A549 (cell line): ENCODE measurements around the gene UHRF1. TPM values are rescaled to one million over a fixed set of nuclear protein-coding genes. Genes with fewer than 3 reads are reported as not detected.

Source experiments
- ATAC-seq, 2 experiments: fragments of 200-7000 bp in 1 of 2; fragments of >200 bp in 1 of 2; cut with Nextera tagmentation in 1 of 2; cut with Tn5 transposase in 1 of 2; 3 replicates each; pipeline versions ENCODE4 v1.8.0 to v1.9.1; 2018 to 2020; ENCODE audit warnings: mild to moderate bottlenecking in 1 of 2, moderate library complexity in 1 of 2
- CTCF ChIA-PET: fragments of 300-600 bp; sonication (Branson Sonifier 250); formaldehyde crosslinking; extraction: SDS; loops from one replicate; lab custom pipeline; 2021; ENCODE audit warnings: antibody characterized with exemption, inconsistent platforms; lab: Yijun Ruan, JAX
- POLR2A ChIA-PET: fragments of 350-600 bp; formaldehyde crosslinking; extraction: SDS; loops from one replicate; lab custom pipeline; 2021; ENCODE audit warnings: antibody characterized with exemption, inconsistent platforms; lab: Yijun Ruan, JAX
- DNase-seq, 2 experiments: peaks; one replicate each; pipeline versions ENCODE4 v3.0.0 to v3.0.0-alpha.2; 2011 to 2016; ENCODE audit warnings: low read depth in 1 of 2, low spot score in 1 of 2
- FAIRE-seq: peaks from 2 replicates; lab custom pipeline; 2011; peaks lifted over from hg19 to GRCh38; lab: Jason Lieb, UNC
- H3K27ac ChIP-seq, 2 experiments: fragments of >200 bp; sonication (Bioruptor Twin); formaldehyde crosslinking; 3 replicates each; pipeline ENCODE4 v1.5.1; 2016 to 2017
- H3K4me1 ChIP-seq: fragments of >200 bp; sonication (Bioruptor Twin); formaldehyde crosslinking; 3 replicates; pipeline ENCODE4 v1.6.1; 2016
- H3K4me2 ChIP-seq: fragments of >200 bp; sonication (Bioruptor Twin); formaldehyde crosslinking; 3 replicates; pipeline ENCODE4 v1.6.1; 2016
- H3K4me3 ChIP-seq: fragments of >200 bp; sonication (Bioruptor Twin); formaldehyde crosslinking; 3 replicates; pipeline ENCODE4 v1.5.1; 2016
- H3K9me3 ChIP-seq: fragments of >200 bp; sonication (Bioruptor Twin); formaldehyde crosslinking; 3 replicates; pipeline ENCODE4 v1.6.1; 2016
- BHLHE40 ChIP-seq: IDR thresholded peaks from 2 replicates; pipeline ENCODE4 v1.6.1; 2012; ENCODE audit warnings: low read depth, low read length, inconsistent platforms
- CBX8 ChIP-seq: fragments of 200-600 bp; sonication (generic); IDR thresholded peaks from 2 replicates; pipeline ENCODE4 v1.6.1; 2016
- CHD4 ChIP-seq: fragments of 200-600 bp; sonication (generic); IDR thresholded peaks from 2 replicates; pipeline ENCODE4 v1.6.1; 2016; ENCODE audit warnings: antibody characterized with exemption, mild to moderate bottlenecking, borderline replicate concordance
- EHF ChIP-seq: fragments of 250-450 bp; sonication (Bioruptor Pico); IDR thresholded peaks from 2 replicates; pipeline ENCODE4 v1.5.0; 2020; ENCODE audit warnings: mild to moderate bottlenecking
- EP300 ChIP-seq, 2 experiments: fragments of >200 bp; sonication (Bioruptor Twin); formaldehyde crosslinking; IDR thresholded peaks; 2 replicates in 1 of 2; 3 replicates in 1 of 2; pipeline ENCODE4 v1.6.1; 2016 to 2017
- KDM1A ChIP-seq: fragments of 200-600 bp; sonication (generic); IDR thresholded peaks from 2 replicates; pipeline ENCODE4 v1.6.1; 2016; ENCODE audit warnings: low read depth, mild to moderate bottlenecking
- KDM5A ChIP-seq: fragments of 200-600 bp; sonication (generic); IDR thresholded peaks from 2 replicates; pipeline ENCODE4 v1.6.1; 2016; ENCODE audit warnings: antibody characterized with exemption, mild to moderate bottlenecking
- NPAS2 ChIP-seq: fragments of 250-450 bp; sonication (Bioruptor Pico); IDR thresholded peaks from 2 replicates; pipeline ENCODE4 v1.8.0; 2022; ENCODE audit warnings: mild to moderate bottlenecking, moderate library complexity, borderline replicate concordance
- RAD21 ChIP-seq, 2 experiments: fragments of >200 bp in 1 of 2; sonication (Bioruptor Twin) in 1 of 2; formaldehyde crosslinking in 1 of 2; IDR thresholded peaks in 1 of 2; conservative IDR thresholded peaks in 1 of 2; 2 replicates in 1 of 2; 3 replicates in 1 of 2; pipeline ENCODE4 v1.6.1; 2012 to 2018; ENCODE audit warnings: inconsistent platforms in 1 of 2
- RCOR1 ChIP-seq: fragments of 150-350 bp; IDR thresholded peaks from 2 replicates; pipeline ENCODE4 v1.6.1; 2014; ENCODE audit warnings: antibody characterized with exemption, low read length, low read depth
- RNF2 ChIP-seq: fragments of 200-600 bp; sonication (generic); IDR thresholded peaks from 2 replicates; pipeline ENCODE4 v1.6.1; 2016; ENCODE audit warnings: low read depth, mild to moderate bottlenecking, antibody characterized with exemption, moderate library complexity, borderline replicate concordance
- SMC3 ChIP-seq: fragments of >200 bp; sonication (Bioruptor Twin); formaldehyde crosslinking; IDR thresholded peaks from 3 replicates; pipeline ENCODE4 v1.6.1; 2018; ENCODE audit warnings: inconsistent platforms
- ZC3H11A ChIP-seq: fragments of 450-650 bp; IDR thresholded peaks from 2 replicates; pipeline ENCODE4 v1.6.1; 2014; ENCODE audit warnings: antibody characterized with exemption, mild to moderate bottlenecking
- ZFP36 ChIP-seq: fragments of 450-650 bp; IDR thresholded peaks from 2 replicates; pipeline ENCODE4 v1.6.1; 2014; ENCODE audit warnings: borderline replicate concordance; ENCODE audit not compliant: partially characterized antibody
- ZSCAN20 ChIP-seq: fragments of 250-450 bp; sonication (Bioruptor Pico); IDR thresholded peaks from 2 replicates; pipeline ENCODE4 v1.8.0; 2022; ENCODE audit warnings: mild to moderate bottlenecking, moderate library complexity
- WGBS: methylation state at CpG from one replicate; pipeline ENCODE4 v1.1.6; 2017; ENCODE audit errors: missing lambda C conversion rate; 5-methylcytosine and 5-hydroxymethylcytosine counted together
- polyA plus RNA-seq, 4 experiments: library from polyadenylated mRNA; depleted of rRNA in 3 of 4; stranded (reverse); fragments of >200 nt; fragmentation: RNase III in 1 of 4; extraction: RNeasy Plus Mini Kit Qiagen cat#74134 plus additional on column Dnase treatment in 1 of 4; gene quantifications; 2 replicates in 3 of 4; 3 replicates in 1 of 4; pipeline ENCODE4 v1.2.3, GENCODE V29; 2011 to 2017
- TF ChIP-seq, protein P1 (sequence below): IDR thresholded peaks from 2 replicates; pipeline ENCODE4 v1.6.1; 2012
- TF ChIP-seq, protein P2 (sequence below): fragments of >200 bp; sonication (Bioruptor Twin); formaldehyde crosslinking; IDR thresholded peaks from 3 replicates; pipeline ENCODE4 v1.6.1; 2016
- TF ChIP-seq, protein P3 (sequence below): fragments of 450-650 bp; IDR thresholded peaks from 2 replicates; pipeline ENCODE4 v1.6.1; 2014; ENCODE audit warnings: antibody characterized with exemption
- TF ChIP-seq, protein P4 (sequence below): fragments of 250-450 bp; sonication (Bioruptor Pico); IDR thresholded peaks from 2 replicates; pipeline ENCODE4 v1.5.0; 2021; ENCODE audit warnings: mild to moderate bottlenecking, moderate library complexity, borderline replicate concordance
- TF ChIP-seq, protein P5 (sequence below): IDR thresholded peaks from 2 replicates; pipeline ENCODE4 v1.6.1; 2012; ENCODE audit warnings: low read depth, borderline replicate concordance

The UHRF1 gene
- polyA plus RNA-seq, 2 of the 4 experiments (the other 2 are of a cell fraction) = 7.2 to 52.3 TPM

DNA sequence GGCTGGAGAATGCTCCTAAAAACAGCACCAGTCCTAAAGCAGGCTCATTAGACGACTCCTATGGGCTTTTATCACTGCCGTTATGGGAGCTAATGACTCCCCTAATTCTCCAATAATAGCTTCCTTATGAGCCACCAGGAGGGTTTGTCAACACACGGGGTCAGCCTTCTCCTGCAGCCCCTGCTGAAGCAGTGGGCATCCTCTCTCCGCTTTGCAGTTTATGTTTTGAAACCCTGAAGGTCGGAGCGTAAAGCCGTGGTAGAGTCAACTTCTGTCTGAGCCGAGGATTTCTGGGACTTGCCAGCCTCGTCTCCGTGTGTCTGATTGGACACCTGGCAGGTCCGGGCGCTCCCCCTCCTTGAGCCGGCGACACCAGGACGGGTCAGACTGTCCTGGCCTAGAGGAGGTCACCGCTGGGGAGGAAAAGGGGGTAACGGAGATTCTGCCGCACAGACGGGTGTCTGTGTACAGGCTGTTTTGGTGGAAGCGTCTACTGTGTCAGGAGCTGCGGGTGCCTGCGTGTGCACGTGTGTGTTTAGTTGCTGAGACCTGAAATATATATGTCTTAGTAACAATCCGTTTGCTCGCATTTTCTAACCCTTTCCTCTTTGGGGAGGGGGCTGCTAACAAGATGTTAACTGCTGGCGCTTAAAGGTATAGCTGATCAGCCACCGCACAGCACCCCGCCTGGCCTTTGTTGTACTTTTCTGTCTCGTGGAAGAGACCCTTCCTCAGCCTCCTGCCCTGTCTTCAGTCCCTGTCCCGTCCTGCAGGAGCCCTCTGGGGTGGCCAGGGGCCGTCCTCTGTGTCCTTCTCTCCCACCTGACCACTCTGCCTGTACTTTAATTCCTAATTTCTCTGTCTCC, 61.5 kb downstream of the UHRF1 start:
- ChIA-PET CTCF (interaction anchor here (0.6 to 2.5 kb wide), 7 partner anchors 31 to 333 kb away, joined by 3 to 8 read pairs (median 4); no protein-coding TSS in a partner anchor), POLR2A (interaction anchor here (1.0 to 1.2 kb wide), 2 partner anchors 11 to 59 kb away, joined by 3 to 4 read pairs; no protein-coding TSS in a partner anchor)
- Histone ChIP-seq H3K4me2 (peak overlapping the region; percentile 100), H3K9me3 (no peaks in the 10 kb centered on the region), H3K4me1 (peaks cover 36% of the 10 kb centered on the region), H3K4me3 (peak overlapping the region; percentile 99), H3K27ac (peak overlapping the region; percentile 85 to 95; a peak in 5 of 6 replicates)
- DNase-seq = no peak
- ATAC-seq = 0 out of 6 replicates have a peak, but pooled peaks of 1 of the 2 experiments have one; percentile 0
- FAIRE-seq = no peak
- WGBS = 21% methylated on average over 22 of the region's 31 CpGs
- TF ChIP-seq, protein P1, sequence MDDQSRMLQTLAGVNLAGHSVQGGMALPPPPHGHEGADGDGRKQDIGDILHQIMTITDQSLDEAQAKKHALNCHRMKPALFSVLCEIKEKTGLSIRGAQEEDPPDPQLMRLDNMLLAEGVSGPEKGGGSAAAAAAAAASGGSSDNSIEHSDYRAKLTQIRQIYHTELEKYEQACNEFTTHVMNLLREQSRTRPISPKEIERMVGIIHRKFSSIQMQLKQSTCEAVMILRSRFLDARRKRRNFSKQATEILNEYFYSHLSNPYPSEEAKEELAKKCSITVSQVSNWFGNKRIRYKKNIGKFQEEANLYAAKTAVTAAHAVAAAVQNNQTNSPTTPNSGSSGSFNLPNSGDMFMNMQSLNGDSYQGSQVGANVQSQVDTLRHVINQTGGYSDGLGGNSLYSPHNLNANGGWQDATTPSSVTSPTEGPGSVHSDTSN = no peak
- TF ChIP-seq, protein P2, sequence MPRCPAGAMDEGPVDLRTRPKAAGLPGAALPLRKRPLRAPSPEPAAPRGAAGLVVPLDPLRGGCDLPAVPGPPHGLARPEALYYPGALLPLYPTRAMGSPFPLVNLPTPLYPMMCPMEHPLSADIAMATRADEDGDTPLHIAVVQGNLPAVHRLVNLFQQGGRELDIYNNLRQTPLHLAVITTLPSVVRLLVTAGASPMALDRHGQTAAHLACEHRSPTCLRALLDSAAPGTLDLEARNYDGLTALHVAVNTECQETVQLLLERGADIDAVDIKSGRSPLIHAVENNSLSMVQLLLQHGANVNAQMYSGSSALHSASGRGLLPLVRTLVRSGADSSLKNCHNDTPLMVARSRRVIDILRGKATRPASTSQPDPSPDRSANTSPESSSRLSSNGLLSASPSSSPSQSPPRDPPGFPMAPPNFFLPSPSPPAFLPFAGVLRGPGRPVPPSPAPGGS = no peak
- TF ChIP-seq ZC3H11A (no peak), KDM5A (no peak)

DNA sequence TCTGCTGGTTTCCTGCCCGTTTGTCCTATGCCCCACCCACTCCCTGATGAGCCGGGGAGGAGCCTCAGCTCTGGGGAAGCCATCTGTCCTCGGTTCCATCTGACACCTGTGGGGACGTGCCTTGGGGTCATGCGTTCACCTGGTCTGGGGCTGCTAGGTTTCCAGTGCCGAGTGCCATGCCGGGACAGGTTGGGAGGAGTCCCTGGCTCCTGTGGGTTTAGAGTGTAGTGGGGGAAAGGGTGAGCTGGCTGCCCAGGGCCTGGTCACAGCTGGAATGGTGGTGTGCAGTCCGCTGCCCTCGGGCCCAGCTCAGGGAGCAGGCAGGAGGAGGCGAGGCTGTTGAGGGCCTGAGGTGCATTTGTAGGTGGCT, 62.1 kb downstream of the UHRF1 start:
- ChIA-PET CTCF (interaction anchor here (0.6 to 2.5 kb wide), 5 partner anchors 44 to 175 kb away, joined by 3 to 8 read pairs (median 4); no protein-coding TSS in a partner anchor), POLR2A (no interaction called here)
- FAIRE-seq (no peak), DNase-seq (no peak), ATAC-seq (no peak)
- H3K9me3 ChIP-seq = no peaks in the 10 kb centered on the region
- H3K27ac ChIP-seq = peak overlapping the region; percentile 30 to 95; a peak in 4 of 6 replicates
- H3K4me2 ChIP-seq = peak overlapping the region; percentile 100
- H3K4me1 ChIP-seq = peaks cover 43% of the 10 kb centered on the region
- TF ChIP-seq, protein P3, sequence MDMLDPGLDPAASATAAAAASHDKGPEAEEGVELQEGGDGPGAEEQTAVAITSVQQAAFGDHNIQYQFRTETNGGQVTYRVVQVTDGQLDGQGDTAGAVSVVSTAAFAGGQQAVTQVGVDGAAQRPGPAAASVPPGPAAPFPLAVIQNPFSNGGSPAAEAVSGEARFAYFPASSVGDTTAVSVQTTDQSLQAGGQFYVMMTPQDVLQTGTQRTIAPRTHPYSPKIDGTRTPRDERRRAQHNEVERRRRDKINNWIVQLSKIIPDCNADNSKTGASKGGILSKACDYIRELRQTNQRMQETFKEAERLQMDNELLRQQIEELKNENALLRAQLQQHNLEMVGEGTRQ = no peak
- TF ChIP-seq CBX8 = no peak
- no peak for TF ChIP-seq CHD4
- TF ChIP-seq ZFP36 = no peak
- TF ChIP-seq, protein P4, sequence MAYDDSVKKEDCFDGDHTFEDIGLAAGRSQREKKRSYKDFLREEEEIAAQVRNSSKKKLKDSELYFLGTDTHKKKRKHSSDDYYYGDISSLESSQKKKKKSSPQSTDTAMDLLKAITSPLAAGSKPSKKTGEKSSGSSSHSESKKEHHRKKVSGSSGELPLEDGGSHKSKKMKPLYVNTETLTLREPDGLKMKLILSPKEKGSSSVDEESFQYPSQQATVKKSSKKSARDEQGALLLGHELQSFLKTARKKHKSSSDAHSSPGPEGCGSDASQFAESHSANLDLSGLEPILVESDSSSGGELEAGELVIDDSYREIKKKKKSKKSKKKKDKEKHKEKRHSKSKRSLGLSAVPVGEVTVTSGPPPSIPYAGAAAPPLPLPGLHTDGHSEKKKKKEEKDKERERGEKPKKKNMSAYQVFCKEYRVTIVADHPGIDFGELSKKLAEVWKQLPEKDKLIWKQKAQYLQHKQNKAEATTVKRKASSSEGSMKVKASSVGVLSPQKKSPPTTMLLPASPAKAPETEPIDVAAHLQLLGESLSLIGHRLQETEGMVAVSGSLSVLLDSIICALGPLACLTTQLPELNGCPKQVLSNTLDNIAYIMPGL (CRISPR knock-in tag) = no peak
- TF ChIP-seq EP300 (IDR thresholded peaks at IDR 0.05) = no peak
- TF ChIP-seq, protein P5, sequence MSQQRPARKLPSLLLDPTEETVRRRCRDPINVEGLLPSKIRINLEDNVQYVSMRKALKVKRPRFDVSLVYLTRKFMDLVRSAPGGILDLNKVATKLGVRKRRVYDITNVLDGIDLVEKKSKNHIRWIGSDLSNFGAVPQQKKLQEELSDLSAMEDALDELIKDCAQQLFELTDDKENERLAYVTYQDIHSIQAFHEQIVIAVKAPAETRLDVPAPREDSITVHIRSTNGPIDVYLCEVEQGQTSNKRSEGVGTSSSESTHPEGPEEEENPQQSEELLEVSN = no peak
- no peak for TF ChIP-seq SMC3
- H3K4me3 ChIP-seq = no peak overlapping the region; the same call in 2 of the 3 replicates
- WGBS = 50% methylated on average over 3 of the region's 10 CpGs

DNA sequence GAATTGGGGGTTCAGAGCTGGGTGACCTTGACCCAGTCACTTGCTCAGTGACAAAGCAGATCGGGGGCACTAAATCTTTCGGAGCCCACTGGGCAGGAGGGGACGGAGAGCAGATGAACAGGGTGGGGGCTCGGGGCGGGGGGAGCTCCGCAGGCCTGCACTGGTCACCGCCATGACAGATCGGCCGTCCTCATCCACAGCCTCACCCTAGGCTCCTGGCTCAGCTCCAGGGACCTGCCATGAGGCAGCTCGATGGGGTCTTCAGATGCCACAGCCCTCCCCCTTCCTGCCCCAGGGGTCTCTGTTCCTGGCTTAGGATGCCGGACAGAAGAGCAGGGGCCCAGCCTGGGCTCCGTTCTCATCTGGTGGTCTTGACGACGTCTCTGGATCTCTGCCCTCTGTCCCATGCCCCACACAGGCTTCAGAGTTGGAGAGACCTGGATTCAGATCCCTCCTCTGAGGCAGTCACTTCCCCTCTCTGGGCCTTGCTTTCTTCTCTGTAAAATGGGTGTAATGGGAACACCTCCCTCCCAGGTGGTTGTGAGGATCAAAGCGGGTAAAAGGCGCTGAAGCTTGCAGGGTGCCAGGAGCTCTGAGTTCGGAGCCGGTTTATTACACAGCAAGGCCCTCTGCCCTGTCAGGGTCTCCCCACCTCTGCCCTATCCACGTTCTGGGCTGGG, 62.7 kb downstream of the UHRF1 start:
- no peaks in the 10 kb centered on the region for H3K9me3 ChIP-seq
- peak overlapping the region; percentile 70 to 95 for H3K27ac ChIP-seq
- H3K4me2 ChIP-seq = peak overlapping the region; percentile 100
- FAIRE-seq (no peak), DNase-seq (no peak), ATAC-seq (no peak)
- H3K4me3 ChIP-seq = no peak overlapping the region
- ChIA-PET CTCF (interaction anchor here (0.8 to 2.5 kb wide), 8 partner anchors 14 to 175 kb away, joined by 3 to 10 read pairs (median 4); no protein-coding TSS in a partner anchor), POLR2A (no interaction called here)
- WGBS = 94% methylated on average over 9 of the region's 19 CpGs
- peaks cover 48% of the 10 kb centered on the region for H3K4me1 ChIP-seq
- TF ChIP-seq RCOR1 (no peak), NPAS2 (no peak), EHF (CRISPR knock-in tag) (no peak), RNF2 (no peak), KDM1A (no peak), ZSCAN20 (CRISPR knock-in tag) (no peak), CHD4 (no peak), EP300 (IDR thresholded peaks at IDR 0.05) (no peak), RAD21 (conservative IDR thresholded peaks at IDR 0.05 in 1 of 2, IDR thresholded peaks at IDR 0.05 in 1 of 2) (no peak), CBX8 (no peak), BHLHE40 (no peak)
- TF ChIP-seq, protein P2 = no peak
- TF ChIP-seq, protein P3 = no peak
